GM18498 (cell line): Measurements from ENCODE around the gene CCDC17.

Experiments
- ATAC-seq: cut with Tn5 transposase; IDR thresholded peaks from one replicate; pipeline ENCODE4 v1.9.1; 2021; ENCODE audit warnings: mild to moderate bottlenecking, moderate library complexity; ENCODE audit not compliant: unreplicated experiment

Gene CCDC17

DNA sequence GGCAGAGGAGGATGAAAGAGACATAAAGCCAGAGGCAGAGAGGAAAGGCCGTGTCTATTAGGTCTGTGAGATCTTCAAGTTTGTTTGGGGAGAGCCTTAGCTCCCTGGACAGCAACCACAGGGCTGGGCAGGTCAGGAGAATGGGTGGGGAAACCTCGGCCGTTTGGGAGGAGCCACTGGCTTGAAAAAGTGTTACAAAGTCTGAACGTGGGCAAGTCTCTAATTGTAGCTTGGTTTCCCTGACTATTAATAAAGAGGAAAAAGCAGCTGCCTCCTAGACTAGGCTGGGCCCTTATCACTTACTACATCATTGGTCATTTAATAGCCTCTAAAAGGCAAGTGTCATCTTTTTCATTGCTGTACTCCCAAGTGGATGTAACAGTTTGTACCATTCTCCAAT, at the start of gene CCDC17:
TSS of gene CCDC17 (minus strand) at position 83 of the 400 bp plus-strand sequence. CDS start 145 bp downstream, outside the sequence.
- no peak for ATAC-seq

DNA sequence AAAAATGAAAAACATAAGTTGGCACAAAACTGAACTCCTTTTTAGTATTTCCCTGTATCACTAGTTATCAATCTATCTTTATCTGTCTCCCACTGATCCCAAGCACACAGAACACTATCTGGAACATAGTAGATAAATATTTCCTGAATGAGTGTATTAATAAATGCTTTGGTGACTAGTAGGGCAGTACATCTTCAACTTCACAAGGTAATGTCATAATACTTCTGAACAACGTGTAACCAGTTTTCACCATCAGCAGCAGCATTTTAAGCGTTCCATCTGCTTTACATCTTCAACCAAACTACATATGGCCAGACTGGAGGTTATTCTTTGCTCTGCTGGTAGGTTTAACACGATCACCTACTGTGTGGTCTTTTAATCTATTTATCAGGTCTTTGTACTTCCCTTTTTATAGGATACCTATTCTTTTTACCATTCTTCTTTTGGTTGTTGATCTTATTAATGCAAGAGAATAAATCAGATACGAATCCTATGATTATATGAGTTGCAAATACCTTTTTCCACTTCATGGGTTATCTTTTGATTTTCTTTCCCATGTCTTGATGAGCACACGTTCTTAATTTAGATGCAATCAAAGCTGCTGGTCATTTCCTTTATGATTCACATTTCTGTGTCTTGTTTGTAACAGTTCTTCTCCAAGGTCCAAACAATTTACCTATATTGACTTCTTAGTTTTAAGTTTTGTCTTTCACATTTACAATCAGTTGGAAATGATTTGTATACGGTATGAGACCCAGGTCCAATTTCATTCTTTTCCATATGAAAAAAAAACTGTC, 46.2 kb upstream of the CCDC17 start:
- ATAC-seq = no peak

GRCh38 chr1:45669379-45669778, 45.5 kb upstream of the CCDC17 start:
- ATAC-seq = no peak

DNA sequence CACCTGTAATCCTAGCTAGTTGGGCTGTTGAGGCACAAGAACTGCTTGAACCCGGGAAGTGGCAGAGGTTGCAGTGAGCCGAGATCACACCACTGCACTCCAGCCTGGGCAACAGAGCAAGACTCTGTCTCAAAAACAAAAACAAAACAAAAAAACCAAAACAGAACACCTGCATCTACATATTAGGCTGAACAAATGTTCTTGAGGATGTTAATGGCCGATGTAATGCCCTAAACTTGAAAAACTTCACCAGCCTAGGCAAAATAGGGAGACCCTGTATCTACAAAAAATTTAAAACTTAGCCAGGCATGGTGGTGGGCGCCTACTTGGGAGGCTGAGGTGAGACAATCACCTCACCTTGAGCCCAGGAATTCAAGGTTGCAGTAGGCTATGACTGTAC, 44.7 kb upstream of the CCDC17 start:
- ATAC-seq = no peak

GRCh38 chr1:45667321-45668111, 43.7 kb upstream of the CCDC17 start:
- ATAC-seq = no peak

GRCh38 chr1:45666836-45667235, 43.0 kb upstream of the CCDC17 start:
- ATAC-seq = no peak

DNA sequence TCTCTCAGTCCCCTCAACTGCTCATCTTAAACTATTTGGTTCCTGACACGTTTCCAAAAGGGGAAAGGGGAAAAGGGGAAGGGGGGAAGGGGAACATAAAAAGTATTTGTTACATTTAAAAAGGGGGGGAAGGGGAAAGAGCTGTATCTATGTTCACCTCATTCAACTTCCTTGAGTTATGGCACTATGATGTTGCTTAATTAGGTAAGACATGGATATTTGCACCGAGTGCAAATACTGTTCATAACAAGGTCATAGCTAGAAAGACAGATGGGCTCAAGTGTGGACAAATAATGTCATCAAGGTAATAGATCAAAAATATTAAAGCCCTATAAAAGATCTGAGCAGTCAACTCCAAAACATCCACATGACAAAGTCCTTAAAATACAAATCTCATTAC, 36.5 kb upstream of the CCDC17 start:
- ATAC-seq = no peak

- no peak for ATAC-seq
Measured at GRCh38 chr1:45659222-45659621, 35.4 kb upstream of the CCDC17 start.

DNA sequence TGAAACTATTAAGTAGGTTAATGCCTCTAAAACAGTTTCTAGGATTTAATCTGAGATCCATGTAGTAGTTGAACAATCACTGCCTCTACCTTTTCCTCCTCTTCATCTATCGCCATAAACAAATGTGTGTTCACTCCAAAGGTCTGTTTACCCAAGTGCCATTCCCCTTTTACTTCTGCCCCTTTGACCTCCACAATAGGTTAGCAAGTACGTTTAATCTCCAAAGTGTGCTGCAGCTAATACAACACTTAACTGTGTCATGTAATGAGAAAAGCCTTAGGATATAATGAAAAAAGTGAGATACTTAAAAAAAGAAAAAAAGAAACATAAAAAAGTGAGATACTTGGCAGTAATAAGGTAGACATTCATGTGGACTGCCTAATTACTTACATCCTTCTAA, 34.3 kb upstream of the CCDC17 start:
- no peak for ATAC-seq

DNA sequence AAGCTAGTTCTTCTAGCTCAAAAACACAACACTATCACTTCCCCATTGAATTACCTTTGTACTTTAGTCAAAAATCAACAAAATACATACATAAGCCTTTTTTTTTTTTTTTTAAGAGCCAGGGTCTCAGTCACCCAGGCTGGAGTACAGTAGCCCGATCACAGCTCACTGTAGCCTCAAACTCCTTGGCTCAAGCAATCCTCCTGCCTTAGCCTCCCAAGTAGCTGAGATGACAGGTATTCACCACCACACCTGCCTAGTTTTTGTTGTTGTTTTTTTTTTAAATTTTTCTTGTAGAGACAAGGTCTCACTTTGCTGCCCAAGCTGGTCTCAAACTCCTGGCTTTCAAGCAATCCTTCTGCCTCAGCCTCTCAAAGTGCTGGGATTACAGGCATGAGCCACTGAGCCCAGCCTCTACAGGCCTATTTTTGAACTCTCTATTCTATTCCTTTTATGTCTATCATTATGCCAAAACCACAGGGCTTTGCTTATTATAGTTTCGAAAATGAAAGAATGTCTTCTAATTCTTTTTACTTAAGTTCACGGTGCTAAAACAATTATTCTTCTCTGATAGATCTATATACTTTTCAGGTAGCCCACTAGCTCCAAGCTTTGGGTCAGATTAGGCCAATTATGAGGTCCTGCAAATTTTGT, 32.8 kb upstream of the CCDC17 start:
- ATAC-seq = no peak

DNA sequence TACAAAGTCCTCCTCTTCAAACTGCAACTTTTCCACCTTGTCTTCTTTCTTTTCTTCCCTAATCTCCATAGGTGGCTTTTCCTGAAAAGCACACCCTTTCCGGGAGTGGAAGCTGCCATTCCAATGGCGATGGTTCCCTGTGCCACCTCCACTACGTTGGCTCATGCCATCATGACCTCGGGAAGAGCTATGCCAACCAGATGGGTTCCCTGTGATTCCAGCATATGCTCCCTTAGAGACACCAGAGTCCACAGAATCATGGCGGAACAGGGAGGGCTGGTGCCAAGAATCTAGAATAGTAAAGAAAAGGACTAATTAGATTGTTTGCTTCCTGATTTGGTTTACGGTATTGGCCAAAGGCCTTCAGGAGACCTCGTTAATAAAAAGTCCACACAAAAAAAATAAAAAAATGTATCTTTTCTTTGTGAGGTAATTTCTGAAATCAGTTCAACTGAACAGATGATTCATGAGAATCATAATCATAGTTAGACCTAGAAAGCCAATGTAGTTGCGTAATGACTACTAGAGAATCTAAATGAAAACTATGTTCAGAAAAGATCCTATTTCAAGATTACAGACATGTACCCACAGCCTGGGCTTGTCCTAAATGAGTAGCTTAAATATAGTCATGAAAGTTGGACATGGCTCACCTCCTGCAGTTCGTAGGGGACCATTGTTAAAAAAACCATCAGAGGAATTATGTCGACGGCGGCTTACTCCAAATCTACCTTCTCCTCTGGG, 30.9 kb upstream of the CCDC17 start:
- no peak for ATAC-seq

GRCh38 chr1:45647248-45648021, 23.6 kb upstream of the CCDC17 start:
- ATAC-seq = no peak

- ATAC-seq = no peak
Measured at GRCh38 chr1:45644661-45645060, 20.8 kb upstream of the CCDC17 start.

- ATAC-seq = no peak
Measured at GRCh38 chr1:45643978-45644377, 20.1 kb upstream of the CCDC17 start.

- no peak for ATAC-seq
Measured at GRCh38 chr1:45643321-45643720, 19.5 kb upstream of the CCDC17 start.

GRCh38 chr1:45640293-45640692, 16.4 kb upstream of the CCDC17 start:
- no peak for ATAC-seq

DNA sequence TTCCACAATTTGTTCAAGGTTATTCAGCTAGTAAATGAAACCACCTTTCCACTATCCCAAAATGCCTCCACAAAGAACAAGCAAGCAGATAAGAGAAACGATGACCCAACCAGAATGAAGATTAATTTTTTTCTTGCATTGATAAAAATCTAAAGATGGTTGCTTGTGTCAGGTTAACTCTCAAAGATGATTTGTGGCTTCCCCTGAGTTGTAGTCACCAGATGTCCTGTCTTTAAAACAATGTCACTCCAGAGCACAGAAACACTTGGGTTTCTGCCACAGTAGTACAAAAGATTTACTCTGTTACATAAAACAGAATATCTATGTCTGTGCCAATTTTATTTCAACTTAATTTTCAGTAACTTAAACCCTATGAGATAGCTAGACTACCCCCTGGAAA, 11.4 kb upstream of the CCDC17 start:
- ATAC-seq = no peak

- no peak for ATAC-seq
Measured at GRCh38 chr1:45630429-45630828, 6.6 kb upstream of the CCDC17 start.

DNA sequence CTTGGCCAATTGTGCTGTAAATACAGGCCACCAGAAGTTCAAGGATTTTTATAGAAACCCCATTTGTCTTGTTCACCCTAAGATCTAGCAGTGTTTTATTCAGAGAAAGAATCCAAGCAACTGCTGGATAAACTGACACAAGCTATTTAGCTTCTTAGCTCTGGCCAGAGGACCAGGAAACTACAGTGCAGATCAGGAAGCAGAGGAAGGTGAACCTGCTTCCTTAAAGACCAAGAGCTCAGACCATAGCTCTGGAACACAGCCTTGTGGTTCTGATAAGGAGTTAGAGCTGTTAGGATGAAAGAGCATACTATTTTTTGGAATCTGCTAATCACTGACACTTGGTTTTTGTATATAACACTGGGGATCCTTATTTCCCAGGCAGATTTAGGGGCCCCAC, 5.2 kb upstream of the CCDC17 start:
- ATAC-seq = no peak
